HCT116 (cell line): ENCODE results near the gene C20orf204. TPM values are rescaled to one million over a fixed set of nuclear protein-coding genes. Genes with fewer than 3 reads are reported as not detected.

Experiments used
- ATAC-seq: fragments of 200-7000 bp; cut with Tn5 transposase; 2 replicates; pipeline ENCODE4 v1.9.1; 2020; ENCODE audit warnings: mild to moderate bottlenecking, moderate library complexity
- BruUV-seq: library from RNA; stranded (reverse); fragments of 400-500 nt; replicated peaks from 2 replicates; lab custom pipeline; 2021; lab: Mats Ljungman, UMichigan
- CTCF ChIA-PET: fragments of 300-600 bp; sonication (Branson Sonifier 250); formaldehyde crosslinking; loops from one replicate; lab custom pipeline; 2021; ENCODE audit warnings: antibody characterized with exemption; lab: Charles Lee
- POLR2A ChIA-PET: fragments of 300-600, 350-600 bp; sonication (Branson Sonifier 250); formaldehyde crosslinking; loops from one replicate; lab custom pipeline; 2021; ENCODE audit warnings: antibody characterized with exemption; lab: Charles Lee
- RAD21 ChIA-PET, 2 experiments: fragments of 300-600 bp; sonication (Branson Sonifier 250); formaldehyde crosslinking; loops; one replicate each; lab custom pipeline; 2023; ENCODE audit warnings: low total read pairs in 2 of 2; ENCODE audit not compliant: uncharacterized antibody in 2 of 2, unreplicated experiment in 2 of 2, low non-redundant PET in 1 of 2; lab: Charles Lee
- DNase-seq: peaks from one replicate; pipeline ENCODE4 v3.0.0-alpha.2; 2010; ENCODE audit warnings: low read depth, low spot score
- H2AFZ ChIP-seq: fragments of 200-600 bp; shearing (Covaris generic), sonication (generic); 2 replicates; pipeline ENCODE4 v1.6.1; 2017; ENCODE audit warnings: low read depth, mixed run types, mixed read lengths, antibody characterized with exemption, low read length; ENCODE audit not compliant: poor library complexity, severe bottlenecking
- H3K27ac ChIP-seq: 2 replicates; pipeline ENCODE4 v1.5.1; 2012; ENCODE audit warnings: low read depth, low read length
- H3K27me3 ChIP-seq: fragments of 200-600 bp; sonication (generic); 2 replicates; pipeline ENCODE4 v1.6.1; 2016; ENCODE audit warnings: mixed run types, low read length, mixed read lengths; ENCODE audit not compliant: insufficient read depth
- H3K36me3 ChIP-seq, 2 experiments: fragments of 200-500 bp in 1 of 2; fragments of 200-600 bp in 1 of 2; sonication (Bioruptor generic) in 1 of 2; sonication (generic) in 1 of 2; 2 replicates each; pipeline versions ENCODE4 v1.5.1 to v1.6.1; 2014 to 2016; ENCODE audit warnings: low read length in 2 of 2, inconsistent platforms in 1 of 2, mixed read lengths in 1 of 2, mixed run types in 1 of 2; ENCODE audit not compliant: insufficient read depth in 2 of 2, control insufficient read depth in 1 of 2
- H3K4me1 ChIP-seq, 2 experiments: fragments of 200-600 bp in 1 of 2; sonication (generic) in 1 of 2; 2 replicates each; pipeline versions ENCODE4 v1.5.1 to v1.6.1; 2012 to 2017; ENCODE audit warnings: low read length in 2 of 2, inconsistent platforms in 1 of 2, mild to moderate bottlenecking in 1 of 2, mixed read lengths in 1 of 2, mixed run types in 1 of 2, moderate library complexity in 1 of 2; ENCODE audit not compliant: insufficient read depth in 2 of 2, control insufficient read depth in 1 of 2
- H3K4me2 ChIP-seq: fragments of 200-600 bp; sonication (generic); 2 replicates; pipeline ENCODE4 v1.6.1; 2017; ENCODE audit warnings: mixed run types, low read length, mixed read lengths
- H3K4me3 ChIP-seq, 2 experiments: fragments of 200-600 bp in 1 of 2; sonication (generic) in 1 of 2; replicated peaks in 1 of 2; 2 replicates each; pipeline ENCODE4 v1.5.1; 2011 to 2016; ENCODE audit warnings: low read length in 2 of 2, control low read depth in 1 of 2, low read depth in 1 of 2, mild to moderate bottlenecking in 1 of 2, mixed read lengths in 1 of 2, mixed run types in 1 of 2
- H3K79me2 ChIP-seq: fragments of 200-600 bp; sonication (generic); 2 replicates; pipeline ENCODE4 v1.6.1; 2017; ENCODE audit warnings: mild to moderate bottlenecking, mixed run types, low read length, moderate library complexity, mixed read lengths; ENCODE audit not compliant: insufficient read depth
- H3K9ac ChIP-seq: fragments of 200-600 bp; sonication (generic); 2 replicates; pipeline ENCODE4 v1.6.1; 2016; ENCODE audit warnings: low read length, mixed read lengths
- H3K9me2 ChIP-seq: fragments of 200-600 bp; sonication (generic), shearing (Covaris generic); 2 replicates; pipeline ENCODE4 v1.6.1; 2017; ENCODE audit warnings: mixed run types, mild to moderate bottlenecking, moderate library complexity; ENCODE audit not compliant: insufficient read depth
- H3K9me3 ChIP-seq, 2 experiments: fragments of 200-500 bp in 1 of 2; fragments of 200-600 bp in 1 of 2; sonication (Bioruptor generic) in 1 of 2; sonication (generic) in 1 of 2; 2 replicates each; pipeline ENCODE4 v1.6.1; 2014 to 2017; ENCODE audit warnings: low read length in 2 of 2, mixed read lengths in 2 of 2, inconsistent platforms in 1 of 2, low read depth in 1 of 2, mild to moderate bottlenecking in 1 of 2, mixed run types in 1 of 2, moderate library complexity in 1 of 2; ENCODE audit not compliant: control insufficient read depth in 1 of 2, insufficient read depth in 1 of 2
- H4K20me1 ChIP-seq: fragments of 200-600 bp; sonication (generic), shearing (Covaris generic); 2 replicates; pipeline ENCODE4 v1.6.1; 2017; ENCODE audit warnings: mixed run types, mild to moderate bottlenecking, moderate library complexity; ENCODE audit not compliant: insufficient read depth
- ATF3 ChIP-seq: IDR thresholded peaks from 2 replicates; pipeline ENCODE4 v1.6.1; 2012
- CEBPB ChIP-seq: IDR thresholded peaks from 2 replicates; pipeline ENCODE4 v1.6.1; 2012; ENCODE audit warnings: low read depth
- EZH2 ChIP-seq: fragments of 200-600 bp; sonication (generic); IDR thresholded peaks from 2 replicates; pipeline ENCODE4 v1.6.1; 2017; ENCODE audit warnings: antibody characterized with exemption, mixed run types
- EZH2phosphoT487 ChIP-seq: fragments of 200-600 bp; IDR thresholded peaks from 2 replicates; pipeline ENCODE4 v1.6.1; 2018; ENCODE audit warnings: antibody characterized with exemption, borderline replicate concordance
- MAX ChIP-seq: IDR thresholded peaks from 2 replicates; pipeline ENCODE4 v1.6.1; 2012
- POLR2A ChIP-seq: IDR thresholded peaks from 2 replicates; pipeline ENCODE4 v1.7.0; 2011; ENCODE audit warnings: borderline replicate concordance; ENCODE audit not compliant: insufficient read depth, insufficient read length; ENCODE audit errors: extremely low read depth
- POLR2AphosphoS5 ChIP-seq: IDR thresholded peaks from 2 replicates; pipeline ENCODE4 v1.6.1; 2011; ENCODE audit warnings: mild to moderate bottlenecking, low read depth, low read length, moderate library complexity
- RAD21 ChIP-seq: IDR thresholded peaks from 2 replicates; pipeline ENCODE4 v1.6.1; 2012; ENCODE audit warnings: low read depth, mild to moderate bottlenecking
- REST ChIP-seq: IDR thresholded peaks from 2 replicates; pipeline ENCODE4 v1.6.1; 2012; ENCODE audit warnings: low read depth
- TCF7L2 ChIP-seq: IDR thresholded peaks from 2 replicates; pipeline ENCODE4 v1.7.0; 2011; ENCODE audit warnings: borderline replicate concordance, inconsistent platforms; ENCODE audit not compliant: insufficient read depth, insufficient read length; ENCODE audit errors: extremely low read depth
- intact Hi-C: fragments of 100-400 bp; cut with micrococcal nuclease; formaldehyde crosslinking; loops from 2 replicates; pipeline ENCODE4 v1.10.0; 2022
- total RNA-seq: library from RNA; stranded (reverse); gene quantifications from one replicate; pipeline ENCODE4 v1.2.1, GENCODE V29; 2021; ENCODE audit not compliant: unreplicated experiment

The C20orf204 gene
- total RNA-seq, 1 experiment from 2014 or later = 2.5 TPM

GRCh38 chr20:64077876-64078551, 42.0 kb downstream of the C20orf204 start:
- BruUV-seq = no TSS peak
- H3K27ac ChIP-seq = peak overlapping the region; percentile 61; the same call in 1 of the 2 replicates

More at GRCh38 chr20:64077876-64078551, 42.0 kb downstream of the C20orf204 start:
- Histone ChIP-seq H4K20me1 (no peaks in the 10 kb centered on the region), H3K36me3 (no peaks in the 10 kb centered on the region), H3K4me2 (peak overlapping the region; percentile 99), H2AFZ (no peak overlapping the region), H3K4me3 (peak overlapping the region; percentile 79 to 96), H3K9ac (peak overlapping the region; percentile 87), H3K79me2 (peaks cover 9% of the 10 kb centered on the region; the same call in 1 of the 2 replicates), H3K4me1 (peaks cover 11 to 17% of the 10 kb centered on the region in 2 experiments), H3K27me3 (no peaks in the 10 kb centered on the region), H3K9me2 (no peaks in the 10 kb centered on the region), H3K9me3 (no peaks in the 10 kb centered on the region)
- CTCF ChIA-PET = no interaction called here
- POLR2A ChIA-PET = no interaction called here
- ATAC-seq (no peak), DNase-seq (no peak)
- RAD21 ChIA-PET = no interaction called here
- no peak for TF ChIP-seq POLR2A
- no peak for TF ChIP-seq RAD21
- no peak for TF ChIP-seq EZH2phosphoT487
- no peak for TF ChIP-seq REST
- TF ChIP-seq TCF7L2 = no peak
- TF ChIP-seq EZH2 = no peak
- no peak for TF ChIP-seq CEBPB
- no peak for TF ChIP-seq MAX
- TF ChIP-seq ATF3 = no peak
- no peak for TF ChIP-seq POLR2AphosphoS5
- intact Hi-C loops = no loop called here
